Suprapubic skin (tissue), 3 donors: ENCODE data around the gene IL23A.

ENCODE experiments used
- EP300 ChIP-seq: sonication (generic); formaldehyde crosslinking; IDR thresholded peaks from one replicate; pipeline ENCODE4 v1.6.1; 2017; ENCODE audit warnings: antibody characterized with exemption
- POLR2A ChIP-seq, 2 donors: fragments of 450-650 bp; IDR thresholded peaks; one replicate each; pipeline ENCODE4 v1.6.1; 2017; ENCODE audit warnings: antibody characterized with exemption in 2 of 2, mild to moderate bottlenecking in 2 of 2, moderate library complexity in 2 of 2
- TF ChIP-seq, protein P1 (sequence below), 2 donors: fragments of 200-600 bp in 1 of 2; fragments of 450-650 bp in 1 of 2; sonication (generic) in 1 of 2; IDR thresholded peaks; one replicate each; pipeline ENCODE4 v1.5.1; 2016 to 2019; ENCODE audit warnings: antibody characterized with exemption in 2 of 2, mild to moderate bottlenecking in 1 of 2, moderate library complexity in 1 of 2

DNA sequence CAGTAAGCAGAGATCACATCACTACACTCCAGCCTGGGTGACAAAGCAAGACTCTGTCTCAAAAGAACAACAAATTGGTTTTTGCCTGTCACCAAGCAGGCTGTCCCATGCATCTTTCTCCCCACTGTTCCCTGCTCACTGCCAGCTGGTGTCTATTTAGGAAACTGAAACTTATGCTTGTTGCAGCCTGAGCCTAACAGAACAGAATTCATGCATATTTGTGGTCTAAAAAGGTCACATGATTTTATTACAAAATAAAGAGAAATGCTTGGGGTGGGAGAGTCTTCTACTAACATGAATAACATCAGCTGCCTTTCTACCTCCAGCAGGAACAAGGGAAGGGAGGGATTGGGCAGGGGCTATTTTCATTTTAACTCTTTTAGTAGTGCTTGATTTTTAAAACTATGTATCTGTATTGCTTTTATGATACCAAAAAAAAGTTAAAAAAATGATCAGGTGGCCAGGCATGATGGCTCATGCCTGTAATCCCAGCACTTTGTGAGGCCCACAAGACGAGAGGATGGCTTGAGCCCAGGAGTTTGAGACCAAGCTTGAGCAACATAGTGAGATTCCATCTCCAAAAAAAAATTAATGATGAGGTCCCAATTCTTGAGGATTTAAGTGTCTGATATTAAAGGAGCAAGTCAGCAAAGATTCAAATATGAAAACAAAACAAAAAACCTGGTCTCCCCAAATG lies 20.3 kb downstream of the IL23A start:
- TF ChIP-seq, protein P1, sequence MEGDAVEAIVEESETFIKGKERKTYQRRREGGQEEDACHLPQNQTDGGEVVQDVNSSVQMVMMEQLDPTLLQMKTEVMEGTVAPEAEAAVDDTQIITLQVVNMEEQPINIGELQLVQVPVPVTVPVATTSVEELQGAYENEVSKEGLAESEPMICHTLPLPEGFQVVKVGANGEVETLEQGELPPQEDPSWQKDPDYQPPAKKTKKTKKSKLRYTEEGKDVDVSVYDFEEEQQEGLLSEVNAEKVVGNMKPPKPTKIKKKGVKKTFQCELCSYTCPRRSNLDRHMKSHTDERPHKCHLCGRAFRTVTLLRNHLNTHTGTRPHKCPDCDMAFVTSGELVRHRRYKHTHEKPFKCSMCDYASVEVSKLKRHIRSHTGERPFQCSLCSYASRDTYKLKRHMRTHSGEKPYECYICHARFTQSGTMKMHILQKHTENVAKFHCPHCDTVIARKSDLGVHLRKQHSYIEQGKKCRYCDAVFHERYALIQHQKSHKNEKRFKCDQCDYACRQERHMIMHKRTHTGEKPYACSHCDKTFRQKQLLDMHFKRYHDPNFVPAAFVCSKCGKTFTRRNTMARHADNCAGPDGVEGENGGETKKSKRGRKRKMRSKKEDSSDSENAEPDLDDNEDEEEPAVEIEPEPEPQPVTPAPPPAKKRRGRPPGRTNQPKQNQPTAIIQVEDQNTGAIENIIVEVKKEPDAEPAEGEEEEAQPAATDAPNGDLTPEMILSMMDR (IDR thresholded peaks at IDR 0.05), result no peak
- TF ChIP-seq POLR2A (IDR thresholded peaks at IDR 0.05) (no peak), EP300 (no peak)
